Type B pancreatic cell (in vitro differentiated cells): Measurements from ENCODE around the gene DDB1. TPM values are rescaled to one million over a fixed set of nuclear protein-coding genes. Genes with fewer than 3 reads are reported as not detected.
A peak's percentile ranks its signal among the peaks of the same experiment; 100 is the strongest.

ENCODE experiments used
- DNase-seq: peaks from one replicate; pipeline ENCODE4 v3.0.0; 2021; ENCODE audit warnings: mixed read lengths; ENCODE audit not compliant: unreplicated experiment; ENCODE audit errors: extremely low spot score
- H3K27ac Mint-ChIP-seq: 2 replicates; pipeline ENCODE4 v1.8.0; 2021; ENCODE audit warnings: mild to moderate bottlenecking, mixed read lengths
- H3K27me3 Mint-ChIP-seq: 2 replicates; pipeline ENCODE4 v1.8.0; 2021; ENCODE audit warnings: mixed read lengths
- H3K36me3 Mint-ChIP-seq: 2 replicates; pipeline ENCODE4 v1.8.0; 2021; ENCODE audit warnings: mixed read lengths
- H3K4me1 Mint-ChIP-seq: one replicate; pipeline ENCODE4 v1.8.0; 2021; ENCODE audit warnings: mixed read lengths; ENCODE audit not compliant: unreplicated experiment
- H3K4me3 Mint-ChIP-seq: 2 replicates; pipeline ENCODE4 v1.8.0; 2021; ENCODE audit warnings: mild to moderate bottlenecking, mixed read lengths
- H3K9me3 Mint-ChIP-seq: 2 replicates; pipeline ENCODE4 v1.8.0; 2021; ENCODE audit warnings: mixed read lengths
- total RNA-seq: library from RNA; stranded (reverse); gene quantifications from 2 replicates; pipeline ENCODE4 v1.2.1, GENCODE V29; 2021; ENCODE audit warnings: low replicate concordance
- TF ChIP-seq, protein P1 (sequence below): fragments of 200-600 bp; sonication (generic); conservative IDR thresholded peaks from 2 replicates; pipeline ENCODE4 v1.5.0; 2021; ENCODE audit warnings: antibody characterized with exemption, mild to moderate bottlenecking

The DDB1 gene
- total RNA-seq, 1 donor from 2014 or later, result 279 TPM

- H3K27ac Mint-ChIP-seq, result peak overlapping the region; percentile 15
- peaks cover 25% of the 10 kb centered on the region for H3K4me1 Mint-ChIP-seq
- TF ChIP-seq, protein P1, sequence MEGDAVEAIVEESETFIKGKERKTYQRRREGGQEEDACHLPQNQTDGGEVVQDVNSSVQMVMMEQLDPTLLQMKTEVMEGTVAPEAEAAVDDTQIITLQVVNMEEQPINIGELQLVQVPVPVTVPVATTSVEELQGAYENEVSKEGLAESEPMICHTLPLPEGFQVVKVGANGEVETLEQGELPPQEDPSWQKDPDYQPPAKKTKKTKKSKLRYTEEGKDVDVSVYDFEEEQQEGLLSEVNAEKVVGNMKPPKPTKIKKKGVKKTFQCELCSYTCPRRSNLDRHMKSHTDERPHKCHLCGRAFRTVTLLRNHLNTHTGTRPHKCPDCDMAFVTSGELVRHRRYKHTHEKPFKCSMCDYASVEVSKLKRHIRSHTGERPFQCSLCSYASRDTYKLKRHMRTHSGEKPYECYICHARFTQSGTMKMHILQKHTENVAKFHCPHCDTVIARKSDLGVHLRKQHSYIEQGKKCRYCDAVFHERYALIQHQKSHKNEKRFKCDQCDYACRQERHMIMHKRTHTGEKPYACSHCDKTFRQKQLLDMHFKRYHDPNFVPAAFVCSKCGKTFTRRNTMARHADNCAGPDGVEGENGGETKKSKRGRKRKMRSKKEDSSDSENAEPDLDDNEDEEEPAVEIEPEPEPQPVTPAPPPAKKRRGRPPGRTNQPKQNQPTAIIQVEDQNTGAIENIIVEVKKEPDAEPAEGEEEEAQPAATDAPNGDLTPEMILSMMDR, result no peak
- H3K4me3 Mint-ChIP-seq, result no peak overlapping the region
- no peaks in the 10 kb centered on the region for H3K27me3 Mint-ChIP-seq
- H3K36me3 Mint-ChIP-seq, result peaks cover 39% of the 10 kb centered on the region
- no peak for DNase-seq
- no peaks in the 10 kb centered on the region for H3K9me3 Mint-ChIP-seq
Observed at GRCh38 chr11:61327669-61328071, 5.2 kb downstream of the DDB1 start.

- Mint-ChIP-seq H3K27ac (peak overlapping the region; percentile 72), H3K27me3 (no peaks in the 10 kb centered on the region), H3K36me3 (peaks cover 41% of the 10 kb centered on the region), H3K4me3 (peak overlapping the region; percentile 21), H3K9me3 (no peaks in the 10 kb centered on the region), H3K4me1 (peaks cover 9% of the 10 kb centered on the region)
- DNase-seq, result no peak
- TF ChIP-seq, protein P1, result no peak
Observed at GRCh38 chr11:61325649-61326414, 7.1 kb downstream of the DDB1 start.

GRCh38 chr11:61315260-61315659, 17.6 kb downstream of the DDB1 start:
- TF ChIP-seq, protein P1, result no peak
- H3K27ac Mint-ChIP-seq, result no peak overlapping the region
- peaks cover 19% of the 10 kb centered on the region for H3K36me3 Mint-ChIP-seq
- no peak overlapping the region for H3K4me3 Mint-ChIP-seq
- no peaks in the 10 kb centered on the region for H3K9me3 Mint-ChIP-seq
- no peaks in the 10 kb centered on the region for H3K4me1 Mint-ChIP-seq
- DNase-seq, result no peak
- H3K27me3 Mint-ChIP-seq, result no peaks in the 10 kb centered on the region

GRCh38 chr11:61310749-61311148, 22.2 kb downstream of the DDB1 start:
- H3K4me3 Mint-ChIP-seq, result no peak overlapping the region
- TF ChIP-seq, protein P1, result no peak
- DNase-seq, result no peak
- H3K27me3 Mint-ChIP-seq, result no peaks in the 10 kb centered on the region
- no peak overlapping the region for H3K27ac Mint-ChIP-seq
- H3K4me1 Mint-ChIP-seq, result no peaks in the 10 kb centered on the region
- peaks cover 9% of the 10 kb centered on the region for H3K36me3 Mint-ChIP-seq
- H3K9me3 Mint-ChIP-seq, result no peaks in the 10 kb centered on the region

- TF ChIP-seq, protein P1, result no peak
- DNase-seq, result no peak
- no peaks in the 10 kb centered on the region for H3K9me3 Mint-ChIP-seq
- no peaks in the 10 kb centered on the region for H3K4me1 Mint-ChIP-seq
- H3K27ac Mint-ChIP-seq, result no peak overlapping the region
- H3K27me3 Mint-ChIP-seq, result no peaks in the 10 kb centered on the region
- peaks cover 6% of the 10 kb centered on the region for H3K36me3 Mint-ChIP-seq
- no peak overlapping the region for H3K4me3 Mint-ChIP-seq
Observed at GRCh38 chr11:61309739-61310138, 23.2 kb downstream of the DDB1 start.
